Suprapubic skin (tissue), 4 donors: Measurements from ENCODE around the gene LAMA5. TPM values are rescaled to one million over a fixed set of nuclear protein-coding genes. Genes with fewer than 3 reads are reported as not detected.

Experiments used
- DNase-seq, 2 donors: peaks; one replicate each; pipeline ENCODE4 v3.0.0-alpha.2; 2019; ENCODE audit warnings: low spot score in 2 of 2
- H3K27ac ChIP-seq: fragments of 200-600 bp; sonication (generic); one replicate; pipeline ENCODE4 v1.5.1; 2019
- H3K27me3 ChIP-seq: fragments of 200-600 bp; sonication (generic); one replicate; pipeline ENCODE4 v1.5.1; 2019
- H3K36me3 ChIP-seq: fragments of 200-600 bp; sonication (generic); one replicate; pipeline ENCODE4 v1.5.1; 2019
- H3K4me1 ChIP-seq: fragments of 200-600 bp; sonication (generic); one replicate; pipeline ENCODE4 v1.5.1; 2019
- H3K4me3 ChIP-seq: fragments of 200-600 bp; sonication (generic); one replicate; pipeline ENCODE4 v1.5.1; 2019; ENCODE audit warnings: mild to moderate bottlenecking
- H3K9me3 ChIP-seq: fragments of 200-600 bp; sonication (generic); one replicate; pipeline ENCODE4 v1.5.1; 2019
- EP300 ChIP-seq: sonication (generic); formaldehyde crosslinking; IDR thresholded peaks from one replicate; pipeline ENCODE4 v1.6.1; 2017; ENCODE audit warnings: antibody characterized with exemption
- POLR2A ChIP-seq, 2 donors: fragments of 450-650 bp; IDR thresholded peaks; one replicate each; pipeline ENCODE4 v1.6.1; 2017; ENCODE audit warnings: antibody characterized with exemption in 2 of 2, mild to moderate bottlenecking in 2 of 2, moderate library complexity in 2 of 2
- POLR2AphosphoS5 ChIP-seq, 3 donors: sonication (generic); formaldehyde crosslinking; IDR thresholded peaks; one replicate each; pipeline ENCODE4 v1.6.1; 2017; ENCODE audit warnings: antibody characterized with exemption in 3 of 3
- WGBS: methylation state at CpG from one replicate; pipeline ENCODE4 v1.1.5; 2018; 5-methylcytosine and 5-hydroxymethylcytosine counted together
- total RNA-seq, 4 donors: library from RNA; depleted of rRNA; stranded (reverse); fragments of >200 nt; gene quantifications; one replicate each; pipeline ENCODE4 v1.1.0, GENCODE V29; 2016
- TF ChIP-seq, protein P1 (sequence below), 2 donors: fragments of 200-600 bp in 1 of 2; fragments of 450-650 bp in 1 of 2; sonication (generic) in 1 of 2; IDR thresholded peaks; one replicate each; pipeline ENCODE4 v1.5.1; 2016 to 2019; ENCODE audit warnings: antibody characterized with exemption in 2 of 2, mild to moderate bottlenecking in 1 of 2, moderate library complexity in 1 of 2

The LAMA5 gene
- total RNA-seq, 4 donors from 2014 or later, result 200 to 623 (median 316) TPM

DNA sequence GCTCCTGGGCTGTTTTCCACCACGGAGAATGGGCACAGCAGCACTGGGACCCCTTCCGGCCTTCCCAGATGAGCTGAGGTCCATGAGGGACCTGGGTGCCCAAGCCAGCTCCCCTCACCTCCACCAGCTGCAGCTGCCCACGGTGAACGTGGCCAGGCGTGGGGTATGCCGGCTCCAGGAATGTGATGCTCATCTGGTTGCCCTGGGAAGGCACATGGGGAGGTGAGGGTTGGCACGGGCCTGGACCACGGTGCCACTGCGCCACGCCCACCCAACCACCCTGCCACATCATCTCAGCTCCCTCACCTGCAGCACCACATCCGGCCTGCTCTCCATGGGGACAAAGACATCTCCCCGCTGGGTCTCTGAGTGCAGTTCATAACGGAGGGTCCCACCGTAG is 40.6 kb downstream of the LAMA5 start:
- no peaks in the 10 kb centered on the region for H3K9me3 ChIP-seq
- H3K27me3 ChIP-seq, result no peaks in the 10 kb centered on the region
- peaks cover 96% of the 10 kb centered on the region for H3K36me3 ChIP-seq
- H3K4me1 ChIP-seq, result peaks cover 9% of the 10 kb centered on the region
- whole genome bisulfite sequencing, result 89% methylated on average over 7 of the region's 14 CpGs
- no peak overlapping the region for H3K4me3 ChIP-seq
- TF ChIP-seq, protein P1, sequence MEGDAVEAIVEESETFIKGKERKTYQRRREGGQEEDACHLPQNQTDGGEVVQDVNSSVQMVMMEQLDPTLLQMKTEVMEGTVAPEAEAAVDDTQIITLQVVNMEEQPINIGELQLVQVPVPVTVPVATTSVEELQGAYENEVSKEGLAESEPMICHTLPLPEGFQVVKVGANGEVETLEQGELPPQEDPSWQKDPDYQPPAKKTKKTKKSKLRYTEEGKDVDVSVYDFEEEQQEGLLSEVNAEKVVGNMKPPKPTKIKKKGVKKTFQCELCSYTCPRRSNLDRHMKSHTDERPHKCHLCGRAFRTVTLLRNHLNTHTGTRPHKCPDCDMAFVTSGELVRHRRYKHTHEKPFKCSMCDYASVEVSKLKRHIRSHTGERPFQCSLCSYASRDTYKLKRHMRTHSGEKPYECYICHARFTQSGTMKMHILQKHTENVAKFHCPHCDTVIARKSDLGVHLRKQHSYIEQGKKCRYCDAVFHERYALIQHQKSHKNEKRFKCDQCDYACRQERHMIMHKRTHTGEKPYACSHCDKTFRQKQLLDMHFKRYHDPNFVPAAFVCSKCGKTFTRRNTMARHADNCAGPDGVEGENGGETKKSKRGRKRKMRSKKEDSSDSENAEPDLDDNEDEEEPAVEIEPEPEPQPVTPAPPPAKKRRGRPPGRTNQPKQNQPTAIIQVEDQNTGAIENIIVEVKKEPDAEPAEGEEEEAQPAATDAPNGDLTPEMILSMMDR (IDR thresholded peaks at IDR 0.05), result no peak
- TF ChIP-seq POLR2AphosphoS5 (IDR thresholded peaks at IDR 0.05) (no peak), EP300 (no peak), POLR2A (IDR thresholded peaks at IDR 0.05) (no peak)
- H3K27ac ChIP-seq, result no peak overlapping the region
- DNase-seq, result no peak

DNA sequence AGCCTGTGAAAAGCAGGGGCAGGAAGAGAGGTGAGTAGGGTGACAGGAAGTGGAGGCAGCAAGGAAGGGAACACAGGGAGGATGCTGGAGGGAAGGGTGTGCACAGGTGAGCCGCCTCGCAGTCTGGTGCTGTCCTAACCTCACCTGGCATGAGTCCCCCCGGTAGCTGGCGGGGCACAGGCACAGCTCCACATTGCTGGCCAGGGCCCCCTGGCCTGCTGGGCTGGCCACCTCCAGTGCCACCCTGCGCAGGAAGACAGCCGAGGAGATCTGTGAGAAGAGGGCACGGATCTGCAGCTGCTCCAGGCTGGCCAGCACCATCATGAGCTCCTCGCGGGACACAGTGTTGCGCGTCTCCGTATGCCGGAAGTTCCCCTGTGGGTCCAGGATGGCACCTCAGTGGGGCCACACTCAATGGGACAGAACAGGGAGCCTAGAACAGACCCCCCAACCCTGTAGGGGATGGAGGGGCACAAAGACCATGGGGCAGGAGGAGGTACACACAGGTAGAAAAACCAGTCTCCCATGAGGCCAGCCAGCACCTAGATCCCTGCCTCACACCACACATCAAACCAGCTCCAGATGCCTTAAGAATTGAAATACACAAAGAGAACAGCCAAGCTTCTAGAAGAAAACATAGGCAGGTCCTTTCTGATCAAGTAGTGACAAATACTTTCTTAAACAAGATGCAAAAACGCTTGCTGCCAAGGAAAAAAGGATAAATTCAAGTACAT is 41.8 kb downstream of the LAMA5 start:
- 78% methylated on average over 3 of the region's 14 CpGs for WGBS
- Histone ChIP-seq H3K4me1 (peaks cover 9% of the 10 kb centered on the region), H3K27me3 (no peaks in the 10 kb centered on the region), H3K4me3 (no peak overlapping the region), H3K36me3 (peaks cover 88% of the 10 kb centered on the region), H3K9me3 (no peaks in the 10 kb centered on the region), H3K27ac (no peak overlapping the region)
- no peak for DNase-seq
- TF ChIP-seq POLR2AphosphoS5 (IDR thresholded peaks at IDR 0.05) (no peak), POLR2A (IDR thresholded peaks at IDR 0.05) (no peak), EP300 (no peak)
- TF ChIP-seq, protein P1 (IDR thresholded peaks at IDR 0.05), result no peak

DNA sequence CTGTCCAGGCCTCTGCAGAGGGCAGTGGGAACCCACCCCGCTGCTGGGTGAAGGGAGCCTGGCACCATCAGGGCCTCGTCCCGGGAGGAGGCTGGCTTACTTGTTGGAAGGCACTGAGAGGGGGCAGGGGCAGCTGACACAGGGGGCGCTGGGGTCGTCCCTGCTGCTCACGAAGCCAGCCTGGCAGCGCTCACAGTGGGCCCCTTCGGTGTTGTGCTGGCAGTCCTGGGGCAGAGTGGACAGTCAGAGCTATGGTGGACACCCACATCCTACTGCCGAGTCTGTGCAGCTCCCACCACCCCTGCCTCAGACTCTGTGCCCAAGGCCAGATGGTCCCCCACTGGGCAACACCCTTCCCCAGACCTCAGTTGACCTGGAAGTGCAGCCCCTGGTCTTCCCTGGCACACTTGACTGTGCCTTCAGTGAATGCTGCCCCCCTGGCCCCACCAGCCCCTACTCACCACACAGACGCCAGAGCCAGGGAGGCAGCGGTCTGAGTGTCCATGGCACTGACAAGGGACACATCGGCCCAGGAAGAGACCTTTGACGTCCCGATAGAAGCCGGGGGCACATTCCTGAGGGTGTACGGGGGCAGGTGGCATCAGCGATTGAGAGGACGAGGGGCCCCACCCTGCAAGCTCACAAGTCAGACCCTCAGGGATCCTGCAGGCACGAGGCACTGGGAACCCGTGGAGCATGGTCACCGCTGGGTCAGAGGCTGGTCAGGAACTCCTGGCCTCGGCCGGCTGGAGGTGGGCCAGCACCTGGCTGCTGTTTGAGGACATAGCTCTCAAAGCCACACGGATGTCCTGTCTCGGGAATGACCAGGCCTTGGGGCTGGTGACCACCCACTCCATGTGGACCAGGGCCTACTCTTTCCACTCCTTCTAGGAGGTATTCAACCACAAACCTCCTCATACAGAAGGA is 42.9 kb downstream of the LAMA5 start:
- no peak for DNase-seq
- Histone ChIP-seq H3K9me3 (no peaks in the 10 kb centered on the region), H3K4me1 (peaks cover 14% of the 10 kb centered on the region), H3K36me3 (peaks cover 86% of the 10 kb centered on the region), H3K4me3 (no peak overlapping the region), H3K27me3 (no peaks in the 10 kb centered on the region), H3K27ac (no peak overlapping the region)
- TF ChIP-seq, protein P1 (IDR thresholded peaks at IDR 0.05), result no peak
- no peak for TF ChIP-seq EP300
- no peak for TF ChIP-seq POLR2AphosphoS5 (IDR thresholded peaks at IDR 0.05)
- 96% methylated on average over 5 of the region's 25 CpGs for WGBS

DNA sequence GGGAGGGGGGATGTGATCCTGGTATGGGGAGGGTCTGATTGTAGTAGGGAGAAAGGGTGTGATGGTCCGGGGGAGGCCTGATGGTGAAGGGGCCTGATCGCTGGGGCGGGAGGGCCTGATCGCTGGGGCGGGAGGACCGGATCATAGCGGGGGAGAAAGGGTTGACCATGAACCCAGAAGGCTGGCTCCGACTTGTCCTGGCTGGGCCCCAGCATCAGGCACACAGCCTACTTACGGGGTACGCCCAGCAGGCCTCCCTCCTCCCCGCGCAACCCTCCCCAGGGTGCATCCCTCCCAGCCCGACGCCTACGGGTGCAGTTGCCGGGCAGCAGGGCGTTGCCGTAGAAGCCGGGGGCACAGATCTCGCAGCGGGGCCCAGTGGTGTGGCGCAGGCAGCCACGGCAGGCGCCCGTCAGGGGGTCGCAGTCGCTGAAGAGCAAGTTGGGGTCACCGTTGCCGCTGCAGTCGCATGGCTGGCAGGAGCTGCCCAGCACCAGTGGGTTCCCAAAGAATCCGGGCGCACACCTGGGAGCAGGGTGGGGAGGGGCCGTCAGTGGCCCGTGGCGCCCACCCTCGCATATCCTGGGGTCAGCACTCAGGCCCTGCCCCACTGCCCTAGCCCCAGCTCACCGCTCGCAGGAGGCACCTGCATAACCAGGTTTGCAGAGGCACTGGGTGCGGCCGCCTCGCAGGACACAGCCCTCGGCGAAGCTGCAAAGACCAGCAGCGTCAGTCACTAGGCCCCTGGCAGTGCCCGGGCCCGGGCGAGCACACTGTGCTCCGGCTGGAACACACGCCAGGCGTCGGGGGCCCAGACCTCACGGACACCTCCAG is 43.7 kb downstream of the LAMA5 start:
- Histone ChIP-seq H3K4me1 (peaks cover 15% of the 10 kb centered on the region), H3K4me3 (no peak overlapping the region), H3K36me3 (peaks cover 83% of the 10 kb centered on the region), H3K27ac (no peak overlapping the region), H3K9me3 (no peaks in the 10 kb centered on the region), H3K27me3 (no peaks in the 10 kb centered on the region)
- WGBS, result 55% methylated on average over 6 of the region's 52 CpGs
- no peak for TF ChIP-seq EP300
- no peak for DNase-seq

- TF ChIP-seq, protein P1 (IDR thresholded peaks at IDR 0.05), result no peak
- TF ChIP-seq EP300 (no peak), POLR2A (IDR thresholded peaks at IDR 0.05) (no peak), POLR2AphosphoS5 (IDR thresholded peaks at IDR 0.05) (no peak)
- no peaks in the 10 kb centered on the region for H3K9me3 ChIP-seq
- DNase-seq, result no peak
- 85% methylated on average over 7 of the region's 16 CpGs for WGBS
- H3K36me3 ChIP-seq, result peaks cover 77% of the 10 kb centered on the region
- H3K4me1 ChIP-seq, result peaks cover 16% of the 10 kb centered on the region
- H3K4me3 ChIP-seq, result no peak overlapping the region
- no peaks in the 10 kb centered on the region for H3K27me3 ChIP-seq
- no peak overlapping the region for H3K27ac ChIP-seq
These were observed 44.5 kb downstream of the LAMA5 start for GRCh38 chr20:62322492-62323041.
